ENCODE data around the gene LVRN.

DNA sequence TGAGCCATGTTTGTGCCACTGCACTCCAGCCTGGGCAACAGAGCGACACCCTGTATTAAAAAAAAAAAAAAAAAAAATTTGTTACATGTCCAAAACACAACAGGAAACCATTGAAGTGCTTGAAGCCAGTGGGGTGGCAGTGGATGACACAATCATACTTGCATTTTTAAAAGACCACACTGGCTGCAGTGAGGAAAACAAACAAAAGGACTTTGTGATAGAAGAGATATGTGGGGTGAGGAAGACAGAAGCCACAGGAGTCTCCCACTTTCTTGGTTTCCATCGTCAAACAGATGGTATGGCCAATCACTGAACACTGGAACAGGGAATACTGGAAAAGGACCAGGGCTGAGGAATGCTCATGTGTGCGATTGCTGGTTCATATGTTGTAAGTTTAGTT, 101.7 kb downstream of the LVRN start:
- TF ChIP-seq, protein P1, sequence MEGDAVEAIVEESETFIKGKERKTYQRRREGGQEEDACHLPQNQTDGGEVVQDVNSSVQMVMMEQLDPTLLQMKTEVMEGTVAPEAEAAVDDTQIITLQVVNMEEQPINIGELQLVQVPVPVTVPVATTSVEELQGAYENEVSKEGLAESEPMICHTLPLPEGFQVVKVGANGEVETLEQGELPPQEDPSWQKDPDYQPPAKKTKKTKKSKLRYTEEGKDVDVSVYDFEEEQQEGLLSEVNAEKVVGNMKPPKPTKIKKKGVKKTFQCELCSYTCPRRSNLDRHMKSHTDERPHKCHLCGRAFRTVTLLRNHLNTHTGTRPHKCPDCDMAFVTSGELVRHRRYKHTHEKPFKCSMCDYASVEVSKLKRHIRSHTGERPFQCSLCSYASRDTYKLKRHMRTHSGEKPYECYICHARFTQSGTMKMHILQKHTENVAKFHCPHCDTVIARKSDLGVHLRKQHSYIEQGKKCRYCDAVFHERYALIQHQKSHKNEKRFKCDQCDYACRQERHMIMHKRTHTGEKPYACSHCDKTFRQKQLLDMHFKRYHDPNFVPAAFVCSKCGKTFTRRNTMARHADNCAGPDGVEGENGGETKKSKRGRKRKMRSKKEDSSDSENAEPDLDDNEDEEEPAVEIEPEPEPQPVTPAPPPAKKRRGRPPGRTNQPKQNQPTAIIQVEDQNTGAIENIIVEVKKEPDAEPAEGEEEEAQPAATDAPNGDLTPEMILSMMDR (IDR thresholded peaks at IDR 0.05) = no peak
- TF ChIP-seq POLR2A (IDR thresholded peaks at IDR 0.05) = no peak
